HG02642 (cell line): ENCODE measurements around the gene ANXA2.

ENCODE experiments used
- ATAC-seq: cut with Tn5 transposase; IDR thresholded peaks from one replicate; pipeline ENCODE4 v1.9.1; 2021; ENCODE audit warnings: mild to moderate bottlenecking; ENCODE audit not compliant: unreplicated experiment, poor library complexity

ANXA2 gene

DNA sequence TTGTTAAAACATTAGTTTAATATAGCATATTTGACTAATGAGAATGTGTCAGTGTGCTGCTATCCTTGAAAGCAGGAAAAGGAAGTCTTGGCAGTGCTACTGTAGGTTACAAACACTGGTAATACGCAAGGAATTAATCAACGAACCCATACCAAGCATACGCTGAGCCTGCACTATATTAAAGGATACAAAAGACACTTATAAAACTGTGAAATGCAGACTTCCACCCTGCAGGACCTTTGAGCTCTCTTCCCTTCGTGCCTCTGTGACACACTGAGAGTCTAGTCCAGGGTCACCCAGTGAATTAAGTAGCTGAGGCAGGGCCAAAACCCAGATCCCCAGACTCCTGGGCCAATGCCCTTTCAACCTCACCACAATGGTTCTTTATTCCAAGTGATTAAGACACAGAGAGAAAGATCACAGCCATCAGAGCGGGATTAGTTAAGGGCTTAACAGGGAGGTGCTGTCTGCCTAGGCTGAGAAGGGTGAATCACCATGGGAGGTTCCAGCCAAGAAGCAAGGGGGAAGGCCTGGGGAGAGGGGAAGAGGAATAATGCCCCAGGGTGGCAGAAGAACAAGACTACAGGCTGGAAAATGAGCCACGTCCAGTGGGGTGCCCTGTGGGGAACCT, 6.8 kb downstream of the ANXA2 start:
- no peak for ATAC-seq

DNA sequence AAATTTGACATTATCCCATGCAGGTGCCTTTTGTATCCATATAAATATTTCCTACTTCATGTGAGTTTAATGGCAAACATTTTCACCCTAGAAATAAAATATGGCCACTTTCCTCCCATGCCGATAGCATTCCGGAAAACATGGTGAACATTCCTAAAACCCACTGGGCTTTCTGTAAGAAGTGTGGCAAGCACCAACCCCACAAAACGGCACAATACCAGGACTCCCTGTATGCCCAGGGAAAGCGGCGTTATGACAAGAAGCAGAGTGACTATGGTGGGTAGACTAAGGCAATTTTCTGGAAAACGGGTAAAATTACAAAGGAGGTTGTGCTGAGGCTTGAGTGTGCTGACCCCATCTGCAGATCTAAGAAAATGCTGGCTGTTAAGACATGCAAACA, 7.6 kb downstream of the ANXA2 start:
- ATAC-seq: no peak

GRCh38 chr15:60389261-60390077, 8.3 kb downstream of the ANXA2 start:
- ATAC-seq: peak; percentile 77

DNA sequence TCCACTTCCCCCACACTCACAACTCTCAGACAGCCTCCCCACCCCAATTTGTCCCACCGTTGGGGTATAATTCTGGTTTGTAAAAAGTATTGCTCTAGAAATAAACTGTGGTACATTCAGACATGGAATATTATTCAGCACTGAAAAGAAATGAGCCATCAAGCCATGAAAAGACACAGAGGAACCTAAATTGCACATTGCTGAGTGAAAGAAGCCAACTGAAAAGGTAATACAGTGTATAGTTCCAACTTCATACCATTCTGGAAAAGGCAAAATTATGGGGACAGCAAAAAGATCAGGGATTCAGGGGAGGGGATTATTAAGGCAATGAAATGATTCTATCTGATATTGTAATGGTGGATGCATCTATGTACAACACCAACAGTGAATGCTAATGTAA, 10.5 kb downstream of the ANXA2 start:
- no peak for ATAC-seq

GRCh38 chr15:60386615-60387014, 11.2 kb downstream of the ANXA2 start:
- no peak for ATAC-seq

DNA sequence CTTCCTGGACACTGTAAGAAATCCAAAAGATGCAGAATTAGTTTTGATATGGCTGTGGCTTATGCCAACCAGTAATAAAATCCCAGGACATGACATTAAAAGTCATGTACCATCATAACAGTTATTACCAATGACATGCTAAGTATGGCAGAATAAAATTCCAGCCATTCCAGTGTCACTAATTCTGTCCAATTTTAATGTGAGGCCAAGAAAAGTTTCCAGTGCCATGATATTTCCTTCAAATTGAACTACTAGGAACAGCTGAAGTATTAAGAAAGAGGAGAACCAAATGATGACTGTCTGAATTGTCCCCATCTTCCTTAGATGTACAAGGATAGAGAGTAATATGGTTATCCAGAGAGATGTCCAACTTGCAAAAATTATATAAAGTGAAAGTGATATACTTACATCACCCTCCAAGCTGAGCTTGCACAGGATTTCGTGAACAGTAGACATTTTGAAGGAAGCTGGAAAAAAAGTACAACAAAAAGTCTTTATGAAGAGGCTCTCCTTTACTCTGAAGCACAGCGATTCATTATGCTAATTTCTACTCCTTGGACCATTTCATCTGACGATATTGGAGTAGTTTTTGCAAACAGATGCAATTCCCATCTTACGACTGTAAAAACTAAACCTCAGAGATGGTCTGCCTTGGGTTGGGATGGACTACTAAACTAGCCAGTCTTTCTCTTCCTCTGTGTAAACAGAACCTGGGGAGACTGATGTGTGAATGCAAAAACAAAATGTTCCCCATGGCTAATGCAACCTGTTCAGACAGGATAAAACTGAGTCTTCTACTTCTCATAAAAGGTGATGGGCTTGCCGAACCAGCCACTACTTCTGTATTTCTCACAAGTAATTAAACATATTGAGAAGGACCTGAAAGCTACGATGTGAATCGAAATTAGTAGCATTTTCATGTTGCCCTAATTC, 11.9 kb downstream of the ANXA2 start:
- ATAC-seq: no peak

GRCh38 chr15:60384526-60385126, 13.2 kb downstream of the ANXA2 start:
- ATAC-seq: no peak

GRCh38 chr15:60384053-60384452, 13.7 kb downstream of the ANXA2 start:
- no peak for ATAC-seq

DNA sequence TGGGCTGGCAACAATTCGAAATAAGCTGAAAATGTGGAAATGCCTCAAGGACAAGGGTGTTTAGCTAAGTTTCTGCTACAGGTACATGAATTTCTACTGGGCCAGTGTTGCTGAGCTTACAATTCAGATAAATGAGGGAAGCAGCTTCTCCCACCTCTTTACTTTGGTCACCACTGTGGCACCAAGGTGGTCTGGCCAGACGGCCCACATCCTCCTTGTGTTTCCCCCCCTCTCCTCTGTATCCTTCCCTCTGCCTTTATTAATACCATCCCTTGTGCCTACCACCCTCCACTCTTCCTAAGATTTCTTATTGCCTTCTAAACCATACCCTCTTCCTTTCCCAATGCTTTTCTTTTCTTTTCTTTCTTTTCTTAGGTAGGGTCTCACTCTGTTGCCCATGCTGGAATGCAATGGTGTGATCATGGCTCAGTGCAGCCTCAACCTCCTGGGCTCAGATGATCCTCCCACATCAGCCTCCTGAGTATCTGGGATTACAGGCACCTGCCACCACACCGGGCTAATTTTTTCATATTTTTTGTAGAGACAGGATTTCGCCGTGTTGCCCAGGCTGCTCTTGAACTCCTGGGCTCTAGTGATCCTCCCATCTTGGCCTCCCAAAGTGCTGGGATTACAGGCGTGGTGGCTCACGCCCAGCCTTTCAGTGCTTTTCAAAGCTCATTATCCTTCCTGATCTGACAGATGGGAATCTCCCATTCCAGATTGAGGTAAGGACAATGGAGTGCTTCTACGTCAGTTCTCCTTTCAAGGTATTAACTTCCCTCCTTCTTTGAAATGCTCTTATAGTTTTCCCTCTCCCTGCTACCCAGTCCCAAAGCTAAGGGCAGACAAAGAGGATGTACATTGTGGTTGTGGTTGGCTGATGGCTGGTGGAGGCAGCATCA, 14.8 kb downstream of the ANXA2 start:
- no peak for ATAC-seq

- ATAC-seq: no peak
These were observed 16.5 kb downstream of the ANXA2 start for GRCh38 chr15:60381148-60381788.

- no peak for ATAC-seq
These were observed 18.1 kb downstream of the ANXA2 start for GRCh38 chr15:60379525-60380274.

DNA sequence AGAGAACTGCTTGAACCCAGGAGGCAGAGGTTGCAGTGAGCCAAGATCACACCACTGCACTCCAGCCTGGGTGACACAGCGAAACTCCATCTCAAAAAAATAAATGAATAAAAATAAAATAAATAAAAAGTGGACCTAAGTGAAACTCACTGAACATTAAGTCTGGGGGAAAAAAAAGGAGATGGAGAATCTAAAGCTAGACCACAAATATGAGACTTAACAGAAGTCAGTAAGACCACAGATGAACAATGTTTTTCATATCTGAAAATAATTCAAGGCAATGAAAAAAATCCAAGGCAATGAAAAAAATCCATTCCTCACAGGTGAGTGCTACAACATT, 18.6 kb downstream of the ANXA2 start:
- ATAC-seq: no peak

DNA sequence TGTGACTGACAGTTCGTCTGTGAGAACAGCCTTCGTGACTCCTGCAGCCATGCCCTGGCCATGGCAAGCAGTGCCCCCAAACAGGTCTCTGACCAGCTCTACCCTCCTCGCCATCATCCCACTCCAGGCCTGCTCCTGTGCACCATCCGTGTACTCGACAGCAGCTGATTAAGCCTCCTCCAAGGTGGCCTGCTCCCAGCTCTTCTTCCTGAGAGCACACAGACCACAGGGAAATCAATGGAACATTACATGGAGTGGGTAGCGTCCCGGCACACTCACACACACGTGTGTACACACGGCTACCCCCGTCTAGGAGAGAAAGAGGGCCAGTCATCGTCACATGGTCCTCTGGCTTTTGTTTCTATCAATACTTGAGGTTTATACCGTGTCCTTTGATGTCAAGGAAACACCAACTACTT, 21.1 kb downstream of the ANXA2 start:
- no peak for ATAC-seq

DNA sequence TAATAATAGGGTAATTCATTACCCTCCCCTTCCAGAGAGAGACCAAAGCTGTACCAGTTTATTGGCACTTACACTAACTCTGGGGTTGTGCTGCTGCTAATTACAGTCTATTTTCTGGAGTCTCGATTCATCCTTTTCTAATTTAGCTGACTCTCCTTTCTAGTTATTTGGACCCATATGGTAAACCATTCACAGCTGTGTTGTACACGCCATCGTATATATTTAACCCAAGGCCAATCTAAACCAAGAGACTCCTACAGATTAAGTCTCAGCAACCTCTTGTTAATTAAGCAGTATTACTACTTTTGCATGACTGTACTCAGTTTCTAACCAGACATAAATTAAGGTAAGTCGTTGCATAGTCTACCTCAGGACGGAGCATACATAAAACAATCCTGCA, 22.5 kb downstream of the ANXA2 start:
- no peak for ATAC-seq

GRCh38 chr15:60374628-60375081, 23.1 kb downstream of the ANXA2 start:
- no peak for ATAC-seq

DNA sequence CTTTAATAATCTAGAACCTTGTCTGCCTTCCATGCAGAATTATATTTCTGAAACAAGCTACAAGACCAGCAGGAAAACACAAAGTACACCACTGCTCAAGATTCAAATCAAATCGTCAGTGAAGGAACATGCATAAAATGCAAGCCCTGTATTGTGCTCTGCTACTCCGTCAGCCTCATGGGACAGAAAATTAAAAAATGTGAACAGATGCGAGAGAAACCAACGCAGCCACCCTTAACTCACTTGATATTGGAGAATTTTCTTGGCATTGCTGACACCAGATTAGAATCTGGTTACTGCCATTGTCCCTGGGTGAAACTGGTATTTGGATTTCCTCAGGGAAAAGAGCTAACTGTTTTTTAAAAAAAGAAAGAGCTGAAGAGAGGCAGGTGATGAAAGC, 23.6 kb downstream of the ANXA2 start:
- ATAC-seq: no peak

DNA sequence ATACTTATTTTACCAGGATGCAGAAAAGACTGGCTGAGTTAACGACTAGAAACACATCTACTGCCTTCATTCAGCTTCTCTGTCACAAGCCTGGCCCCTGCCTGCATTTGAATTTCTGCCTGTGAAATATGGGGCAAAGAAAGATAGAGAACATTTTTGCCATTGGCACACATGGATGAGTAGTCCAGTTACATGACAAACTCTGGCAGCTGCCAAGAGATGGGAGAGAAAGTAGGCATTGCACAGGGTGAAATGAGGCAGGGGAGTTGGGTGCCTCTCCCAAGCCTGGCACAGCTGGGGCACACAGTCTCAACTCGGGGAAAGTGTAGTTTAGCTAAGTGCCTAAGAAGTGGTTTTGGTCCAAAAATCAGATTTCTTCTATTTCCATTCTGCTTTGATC, 24.0 kb downstream of the ANXA2 start:
- no peak for ATAC-seq

DNA sequence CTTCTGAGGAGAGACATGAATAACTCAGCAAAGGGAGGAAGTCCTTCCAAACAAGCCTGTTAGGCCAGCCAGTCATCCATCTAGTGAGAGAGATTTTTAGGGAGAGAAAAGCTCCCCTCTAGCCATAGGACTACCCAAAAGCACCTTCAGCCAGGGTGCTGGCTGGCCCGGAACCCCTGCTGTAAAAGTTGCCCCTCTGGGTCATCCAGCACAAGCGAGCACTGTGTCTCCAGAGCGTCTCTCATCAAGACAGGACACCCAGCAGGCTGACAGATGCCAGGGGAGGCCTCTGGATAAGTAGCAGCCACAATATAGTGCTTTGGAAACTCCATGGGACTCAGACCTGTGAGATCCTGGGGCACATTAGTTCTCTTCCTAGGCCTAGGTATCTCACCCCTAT, 24.5 kb downstream of the ANXA2 start:
- ATAC-seq: no peak
